Measurements from ENCODE around the gene SHB.

GRCh38 chr9:38107811-38108304, 38.8 kb upstream of the SHB start:
- no peak for TF ChIP-seq CTCF (IDR thresholded peaks at IDR 0.05)
- TF ChIP-seq POLR2AphosphoS5 (IDR thresholded peaks at IDR 0.05; ENCODE audit: insufficient read depth in 1 of 2, low read depth in 1 of 2) = no peak
